Mesothelial cell of epicardium (in vitro differentiated cells): Measurements from ENCODE around the gene SLC2A11. TPM values are rescaled to one million over a fixed set of nuclear protein-coding genes. Genes with fewer than 3 reads are reported as not detected.

Source experiments
- DNase-seq, 2 experiments: peaks; one replicate each; pipeline ENCODE4 v3.0.0; 2021; ENCODE audit warnings: low spot score in 2 of 2; ENCODE audit not compliant: unreplicated experiment in 2 of 2
- H3K27ac Mint-ChIP-seq: 2 replicates; pipeline ENCODE4 v1.8.0; 2021; ENCODE audit warnings: mixed read lengths
- H3K27me3 Mint-ChIP-seq: 2 replicates; pipeline ENCODE4 v1.8.0; 2021; ENCODE audit warnings: low read depth, mixed read lengths
- H3K36me3 Mint-ChIP-seq: 2 replicates; pipeline ENCODE4 v1.8.0; 2021; ENCODE audit warnings: mixed read lengths
- H3K4me1 Mint-ChIP-seq: 2 replicates; pipeline ENCODE4 v1.8.0; 2021; ENCODE audit warnings: mixed read lengths
- H3K4me3 Mint-ChIP-seq: 2 replicates; pipeline ENCODE4 v1.8.0; 2021; ENCODE audit warnings: mild to moderate bottlenecking, moderate library complexity, mixed read lengths
- H3K9me3 Mint-ChIP-seq: 2 replicates; pipeline ENCODE4 v1.8.0; 2021; ENCODE audit warnings: mixed read lengths
- CTCF ChIP-seq: fragments of 200-600 bp; sonication (generic); IDR thresholded peaks from one replicate; pipeline ENCODE4 v1.5.0; 2021; ENCODE audit warnings: antibody characterized with exemption; ENCODE audit not compliant: unreplicated experiment
- total RNA-seq: library from RNA; stranded (reverse); gene quantifications from 3 replicates; pipeline ENCODE4 v1.2.1, GENCODE V29; 2021

Gene SLC2A11
- total RNA-seq, 1 donor from 2014 or later = 112 TPM

DNA sequence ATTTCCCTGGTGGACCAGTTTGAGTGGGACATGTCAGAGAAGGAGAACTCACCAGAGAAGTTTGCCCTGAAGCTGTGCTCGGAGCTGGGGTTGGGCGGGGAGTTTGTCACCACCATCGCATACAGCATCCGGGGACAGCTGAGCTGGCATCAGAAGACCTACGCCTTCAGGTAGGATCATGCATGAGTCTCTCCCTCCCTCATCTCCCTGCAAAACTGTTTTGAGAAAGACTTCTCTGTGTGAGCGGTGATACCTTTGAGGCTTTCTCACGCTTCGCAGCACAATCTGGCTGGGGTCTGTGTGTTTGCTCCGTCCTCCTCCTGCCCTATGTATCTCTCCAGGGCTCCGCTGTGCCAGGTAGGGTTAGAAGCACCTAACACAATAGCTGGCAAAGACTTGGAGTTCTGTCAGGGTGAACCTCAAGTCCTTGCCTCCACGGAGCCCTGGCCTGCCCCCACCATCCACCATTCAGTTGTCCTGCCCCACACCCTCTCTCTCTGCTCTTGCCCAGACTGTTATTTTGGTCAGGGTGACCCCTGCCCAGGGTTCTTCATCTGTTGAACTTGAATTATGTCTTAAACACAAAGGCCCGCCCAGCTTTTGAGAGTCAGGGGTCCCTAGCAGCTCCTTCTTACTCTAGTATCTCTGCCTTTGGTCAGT lies 32.3 kb upstream of the SLC2A11 start:
- no peak for TF ChIP-seq CTCF
- DNase-seq = no peak
- no peak overlapping the region for H3K4me3 Mint-ChIP-seq
- H3K9me3 Mint-ChIP-seq = peaks cover 10% of the 10 kb centered on the region
- peaks cover 63% of the 10 kb centered on the region for H3K36me3 Mint-ChIP-seq
- peak overlapping the region; percentile 82 for H3K27ac Mint-ChIP-seq
- no peaks in the 10 kb centered on the region for H3K27me3 Mint-ChIP-seq
- H3K4me1 Mint-ChIP-seq = peaks cover 23% of the 10 kb centered on the region

- Mint-ChIP-seq H3K27ac (peak overlapping the region; percentile 82), H3K9me3 (peaks cover 10% of the 10 kb centered on the region), H3K36me3 (peaks cover 65% of the 10 kb centered on the region), H3K27me3 (no peaks in the 10 kb centered on the region), H3K4me1 (peaks cover 23% of the 10 kb centered on the region), H3K4me3 (no peak overlapping the region)
- DNase-seq = no peak
- TF ChIP-seq CTCF = no peak
These were observed 30.9 kb upstream of the SLC2A11 start for GRCh38 chr22:23826510-23827350.

GRCh38 chr22:23827351-23827995 lies 30.2 kb upstream of the SLC2A11 start:
- H3K4me3 Mint-ChIP-seq = no peak overlapping the region
- peak overlapping the region; percentile 61 for H3K27ac Mint-ChIP-seq
- H3K4me1 Mint-ChIP-seq = peaks cover 25% of the 10 kb centered on the region

GRCh38 chr22:23828800-23829680 lies 28.6 kb upstream of the SLC2A11 start:
- Mint-ChIP-seq H3K4me1 (peaks cover 25% of the 10 kb centered on the region), H3K9me3 (peaks cover 10% of the 10 kb centered on the region), H3K36me3 (peaks cover 52% of the 10 kb centered on the region), H3K27me3 (no peaks in the 10 kb centered on the region), H3K27ac (peak overlapping the region; percentile 68), H3K4me3 (no peak overlapping the region)
- DNase-seq = no peak
- no peak for TF ChIP-seq CTCF

More at GRCh38 chr22:23827351-23827995, 30.2 kb upstream of the SLC2A11 start:
- no peak for TF ChIP-seq CTCF
- Mint-ChIP-seq H3K36me3 (peaks cover 62% of the 10 kb centered on the region), H3K9me3 (peaks cover 10% of the 10 kb centered on the region), H3K27me3 (no peaks in the 10 kb centered on the region)
- no peak for DNase-seq

DNA sequence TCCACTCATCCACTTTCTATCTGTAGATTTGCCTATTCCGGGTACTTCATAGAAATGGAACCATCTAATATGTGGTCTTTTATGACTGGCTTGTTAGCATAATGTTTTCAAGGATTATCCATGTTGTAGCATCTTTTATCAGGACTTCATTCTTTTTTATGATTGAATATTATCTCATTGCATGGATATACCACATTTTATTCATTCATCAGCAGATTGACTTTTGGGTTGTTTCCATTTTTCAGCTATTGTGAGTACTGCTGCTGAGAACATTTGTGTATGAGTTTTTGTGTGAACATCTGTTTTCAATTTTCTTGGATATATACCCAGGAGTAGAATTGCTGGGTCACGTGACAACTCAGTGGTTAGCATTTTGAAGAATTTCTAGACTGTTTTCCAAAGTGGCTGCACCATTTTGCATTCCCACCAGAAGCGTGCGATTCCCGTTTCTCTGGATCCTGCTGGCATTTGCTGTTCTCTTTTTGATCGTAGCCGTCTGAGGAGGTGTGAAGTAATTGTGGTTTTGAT lies 27.8 kb upstream of the SLC2A11 start:
- TF ChIP-seq CTCF = no peak
- Mint-ChIP-seq H3K27ac (peak overlapping the region; percentile 26), H3K4me1 (peaks cover 24% of the 10 kb centered on the region), H3K27me3 (no peaks in the 10 kb centered on the region), H3K9me3 (peaks cover 10% of the 10 kb centered on the region), H3K36me3 (peaks cover 47% of the 10 kb centered on the region), H3K4me3 (no peak overlapping the region)
- DNase-seq = no peak
